T47D (cell line): Measurements from ENCODE around the gene UMPS.

Experiments used
- DNase-seq, 2 experiments: peaks; one replicate each; pipeline versions ENCODE4 v3.0.0 to v3.0.0-alpha.2; 2011 to 2012; ENCODE audit warnings: low read depth in 1 of 2, low spot score in 1 of 2
- JUND ChIP-seq: IDR thresholded peaks from 2 replicates; pipeline ENCODE4 v1.6.1; 2012; ENCODE audit warnings: low read depth
- in situ Hi-C: cut with HindIII; loops from 2 replicates; pipeline ENCODE4 v1.10.0; 2016; ENCODE audit warnings: low sequenced_read_pairs, low pct_unique_long_range_greater_than_20kb

UMPS gene

GRCh38 chr3:124791639-124792151 is 61.4 kb downstream of the UMPS start:
- no peak for DNase-seq
- in situ Hi-C loops: no loop called here

GRCh38 chr3:124792341-124793040 is 62.2 kb downstream of the UMPS start:
- DNase-seq: no peak
- TF ChIP-seq JUND: no peak
- in situ Hi-C loops: no loop called here

More at GRCh38 chr3:124791639-124792151, 61.4 kb downstream of the UMPS start:
- no peak for TF ChIP-seq JUND

- TF ChIP-seq JUND: no peak
- in situ Hi-C loops: no loop called here
- no peak for DNase-seq
These were observed 62.9 kb downstream of the UMPS start for GRCh38 chr3:124793054-124793739.

GRCh38 chr3:124796477-124796876 is 66.2 kb downstream of the UMPS start:
- no peak for DNase-seq
- no peak for TF ChIP-seq JUND
- in situ Hi-C loops: no loop called here

- in situ Hi-C loops: no loop called here
These were observed 67.2 kb downstream of the UMPS start for GRCh38 chr3:124797426-124797945.

More at GRCh38 chr3:124797426-124797945, 67.2 kb downstream of the UMPS start:
- DNase-seq: no peak
- no peak for TF ChIP-seq JUND
